Forelimb muscle (tissue), 1 donor: ENCODE measurements around the gene BSND. TPM values are rescaled to one million over a fixed set of nuclear protein-coding genes. Genes with fewer than 3 reads are reported as not detected.

Experiments
- DNase-seq: peaks from one replicate; pipeline ENCODE4 v3.0.0-alpha.2; 2013; ENCODE audit warnings: low read depth
- polyA plus RNA-seq: library from polyadenylated mRNA; unstranded; fragments of 120-200 nt; gene quantifications from one replicate; pipeline ENCODE4 v1.2.1, GENCODE V29; 2013; ENCODE audit not compliant: insufficient read length

BSND gene
- polyA plus RNA-seq, 1 donor = 0.04 TPM

- no peak for DNase-seq
These were observed 6.8 kb upstream of the BSND start for GRCh38 chr1:54991939-54992338.

- DNase-seq = no peak
These were observed 5.6 kb upstream of the BSND start for GRCh38 chr1:54993140-54993539.

- DNase-seq = no peak
These were observed 4.3 kb upstream of the BSND start for GRCh38 chr1:54994355-54994990.

DNA sequence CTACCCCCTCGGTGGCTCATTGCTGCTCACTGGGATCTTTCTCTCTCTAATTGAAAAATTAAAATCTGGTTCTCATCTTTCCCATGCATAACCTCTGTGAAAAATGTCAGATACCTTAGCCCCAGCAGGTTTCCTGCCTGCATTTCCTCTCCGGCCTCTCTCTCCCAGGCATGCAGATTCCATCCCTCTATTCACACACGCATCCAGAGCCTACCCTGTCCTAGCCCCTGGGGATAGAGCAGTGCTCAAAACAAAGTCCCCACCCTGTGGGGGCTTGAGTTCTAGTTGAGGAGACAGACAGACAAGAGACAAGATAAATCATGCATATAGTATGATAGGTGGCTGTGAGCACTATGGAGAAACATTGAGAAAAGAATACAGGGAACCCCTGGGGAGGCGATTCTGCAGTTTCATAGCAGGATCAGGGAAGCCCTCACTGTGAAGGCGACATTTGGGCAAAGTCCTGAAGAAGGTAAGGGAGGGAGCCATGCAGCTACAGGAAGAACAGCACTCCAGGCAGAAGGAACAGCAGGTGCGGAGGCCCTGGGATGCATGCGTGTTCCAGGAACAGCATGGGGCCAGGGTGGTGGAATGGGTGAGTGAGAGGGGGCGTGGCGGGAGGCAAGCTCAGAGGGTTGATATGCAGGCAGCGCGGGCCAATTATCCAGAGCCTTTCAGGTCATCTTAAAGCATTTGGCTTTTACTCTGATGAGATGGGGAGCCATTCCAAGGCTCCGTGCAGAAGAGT is 3.5 kb upstream of the BSND start:
- no peak for DNase-seq

DNA sequence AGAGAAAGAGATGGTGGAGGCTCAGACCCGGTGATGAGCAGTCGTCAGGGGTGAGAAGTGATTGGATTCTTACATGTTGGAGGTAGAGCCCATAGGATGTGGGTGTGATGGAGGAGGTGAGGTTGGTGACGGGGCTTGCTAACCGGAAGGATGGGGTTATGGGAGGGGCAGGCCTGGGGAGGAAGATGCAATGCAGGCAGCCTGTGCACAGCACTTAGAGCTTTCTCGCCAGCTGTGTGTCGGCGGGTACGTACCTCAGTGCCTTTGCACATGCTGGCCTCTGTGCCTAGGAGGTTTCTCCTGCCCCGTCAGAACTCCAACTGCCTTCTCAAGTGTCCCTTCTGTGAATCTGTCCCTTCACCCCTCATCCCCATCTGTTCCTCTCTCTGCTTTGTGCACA is 2.9 kb upstream of the BSND start:
- no peak for DNase-seq

GRCh38 chr1:54996359-54996868 is 2.3 kb upstream of the BSND start:
- no peak for DNase-seq

GRCh38 chr1:54996869-54997710 is 1.6 kb upstream of the BSND start:
- DNase-seq = no peak

GRCh38 chr1:54997711-54997986 is 1.1 kb upstream of the BSND start:
- DNase-seq = no peak

DNA sequence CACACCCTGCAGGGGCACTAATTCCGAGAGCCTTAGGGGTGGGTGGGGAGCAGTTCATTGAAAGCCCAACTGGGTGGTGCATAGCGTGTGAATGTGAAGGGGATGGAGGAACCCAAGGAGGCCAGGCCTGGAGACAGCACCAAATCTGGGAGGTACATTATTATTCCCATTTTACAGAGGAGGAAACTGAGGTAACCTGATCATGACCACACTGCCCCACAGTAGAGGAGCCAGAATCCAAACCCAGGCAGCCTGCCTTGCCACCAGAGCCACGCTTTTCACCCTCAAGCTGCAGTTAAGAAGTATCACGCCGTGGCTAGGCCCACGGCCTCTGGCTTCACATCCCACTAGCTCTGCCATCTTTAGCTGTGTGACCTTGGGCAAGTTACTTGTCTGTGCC is 633 bp upstream of the BSND start:
- DNase-seq = no peak

DNA sequence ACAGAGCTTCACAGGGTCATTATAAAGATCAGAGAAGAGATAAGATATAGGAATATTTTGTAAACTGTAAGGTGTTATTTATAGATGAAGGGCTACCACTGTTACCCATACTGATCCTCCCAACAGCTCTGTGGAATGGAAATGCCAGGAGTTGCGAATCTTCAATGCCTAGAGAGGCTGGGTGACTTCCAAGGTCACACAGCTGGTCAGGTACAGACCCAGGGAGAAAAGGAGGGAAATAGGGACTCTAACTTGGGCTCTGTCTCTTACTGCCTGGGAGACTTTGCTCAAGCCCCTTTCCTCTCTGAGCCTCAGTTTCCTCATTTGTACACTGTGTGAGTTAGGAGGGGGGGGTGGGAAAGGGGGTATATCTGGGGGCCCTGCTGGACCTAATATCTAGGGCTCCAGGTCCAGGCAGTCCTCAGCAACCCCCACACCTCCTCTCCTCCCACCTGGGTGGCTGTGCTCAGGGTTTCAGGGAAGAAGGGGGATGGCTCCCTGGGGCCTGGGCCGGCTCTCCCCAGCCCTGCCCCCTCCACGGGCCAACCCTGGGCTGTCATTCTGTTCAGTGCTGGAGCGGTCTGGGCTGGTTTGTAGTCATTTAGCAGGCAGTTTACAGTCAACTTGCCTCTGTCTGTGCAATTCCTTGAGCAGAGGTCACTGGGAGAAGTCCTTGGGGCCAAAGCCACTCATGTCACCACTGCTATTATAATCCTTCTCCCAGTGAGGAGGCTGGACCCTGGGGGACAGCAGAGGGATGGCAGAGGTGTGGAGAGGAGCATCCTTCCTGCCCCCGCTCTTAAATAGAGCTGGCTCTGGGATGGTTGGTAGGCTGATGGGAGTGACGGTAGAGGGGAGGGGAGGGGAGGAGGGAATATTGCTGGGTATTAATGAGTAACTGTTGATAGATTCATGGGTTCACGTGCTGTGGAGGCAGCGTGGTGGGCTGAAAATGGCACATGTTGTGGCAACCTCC is 1.7 kb downstream of the BSND start:
- no peak for DNase-seq

DNA sequence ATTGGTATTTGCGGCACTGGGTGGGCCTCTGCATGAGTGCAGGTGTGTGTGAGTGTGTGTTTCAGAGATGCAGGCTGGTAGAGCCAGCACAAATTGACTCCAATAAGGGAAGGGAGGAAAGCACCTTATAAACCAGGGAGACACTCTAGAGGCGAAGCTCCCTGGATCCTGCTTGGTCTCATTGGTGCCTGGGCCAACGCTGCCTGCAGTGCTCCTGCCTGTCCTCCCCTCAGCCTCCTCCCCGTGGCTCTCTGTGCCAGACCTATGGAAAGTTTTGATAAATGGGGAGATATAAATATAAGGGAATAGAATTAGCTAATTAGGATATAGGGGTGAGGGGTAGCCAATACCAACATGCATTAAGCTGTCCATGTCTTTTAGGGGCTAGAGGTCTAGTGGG is 2.6 kb downstream of the BSND start:
- no peak for DNase-seq

DNA sequence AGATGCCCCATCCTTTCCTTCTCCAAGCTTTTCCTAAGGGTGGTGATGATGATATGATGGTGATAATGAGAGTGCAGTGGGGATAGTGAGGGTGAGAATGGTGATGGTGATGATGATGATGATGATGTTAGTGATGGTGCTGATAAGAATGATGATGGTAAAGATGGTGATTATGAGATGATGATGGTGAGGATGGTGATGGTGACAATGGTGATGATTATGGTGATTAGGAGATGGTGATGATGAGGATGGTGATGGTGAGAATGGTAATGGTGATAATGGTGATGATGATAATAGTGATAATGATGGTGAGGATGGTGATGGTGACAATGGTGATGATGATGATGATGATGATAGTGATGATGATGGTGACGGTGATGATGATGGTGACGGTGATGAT is 4.0 kb downstream of the BSND start:
- DNase-seq = no peak

DNA sequence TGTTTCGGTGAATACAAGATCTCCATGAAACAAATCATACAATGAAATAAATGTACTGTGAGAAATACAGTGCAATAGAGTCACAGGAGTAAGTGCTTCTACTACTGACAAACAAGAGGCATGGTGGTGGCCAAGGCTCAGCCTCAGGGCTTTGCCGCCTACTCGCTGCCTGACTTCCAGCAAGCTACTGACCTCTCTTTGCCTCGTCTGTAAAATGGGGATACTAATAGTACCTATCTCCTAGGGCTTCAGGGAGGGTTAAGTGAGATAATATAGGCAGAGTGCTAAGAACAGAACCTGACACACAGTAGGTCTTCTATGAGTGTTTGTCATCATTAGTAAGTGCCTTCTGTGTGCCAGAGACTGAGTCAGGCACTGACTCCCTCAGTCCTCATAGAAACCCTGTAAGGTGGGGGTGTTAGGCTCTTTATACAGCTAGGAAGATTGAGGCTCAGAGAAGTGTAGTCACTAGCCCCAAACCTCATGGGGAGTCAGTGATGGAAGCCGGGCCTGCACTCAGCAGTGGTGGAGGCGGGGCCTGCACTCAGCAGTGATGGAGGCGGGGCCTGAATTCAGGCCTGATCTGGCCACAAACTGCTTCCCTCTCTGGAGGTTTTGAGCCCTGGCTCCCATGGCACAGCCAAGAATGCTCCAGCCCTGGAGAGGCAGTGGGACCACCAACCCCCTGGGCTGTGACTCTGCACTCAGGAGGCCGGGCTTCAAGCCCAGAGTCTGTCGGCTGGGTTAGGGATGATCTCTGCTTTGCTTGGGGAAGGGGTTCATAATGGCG is 6.8 kb downstream of the BSND start:
- no peak for DNase-seq

DNA sequence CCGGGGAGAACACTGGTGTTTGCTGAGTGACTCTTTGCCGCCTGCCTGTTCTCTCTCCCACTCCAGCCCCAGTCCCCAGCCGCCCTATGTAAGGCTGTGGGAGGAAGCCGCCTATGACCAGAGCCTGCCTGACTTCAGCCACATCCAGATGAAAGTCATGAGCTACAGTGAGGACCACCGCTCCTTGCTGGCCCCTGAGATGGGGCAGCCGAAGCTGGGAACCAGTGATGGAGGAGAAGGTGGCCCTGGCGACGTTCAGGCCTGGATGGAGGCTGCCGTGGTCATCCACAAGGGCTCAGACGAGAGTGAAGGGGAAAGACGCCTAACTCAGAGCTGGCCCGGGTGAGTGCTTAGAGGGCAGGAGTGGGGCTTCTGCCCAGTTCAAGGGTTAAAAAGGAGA is 8.2 kb downstream of the BSND start:
- no peak for DNase-seq

- no peak for DNase-seq
These were observed 8.9 kb downstream of the BSND start for GRCh38 chr1:55007625-55008024.

GRCh38 chr1:55010194-55010886 is 11.6 kb downstream of the BSND start:
- DNase-seq = no peak

- DNase-seq = no peak
These were observed 12.1 kb downstream of the BSND start for GRCh38 chr1:55010887-55011217.

GRCh38 chr1:55012661-55013060 is 13.9 kb downstream of the BSND start:
- no peak for DNase-seq

- DNase-seq = no peak
These were observed 16.4 kb downstream of the BSND start for GRCh38 chr1:55015123-55015522.
